Stimulated activated CD8-positive, alpha-beta memory T cell treated with anti-CD3 and anti-CD28 coated beads, Interleukin-15, amount 100 ng/mL, for 24 hours (primary cell): Measurements from ENCODE around the gene MRAP.
A peak's percentile ranks its signal among the peaks of the same experiment; 100 is the strongest.
"Not testable (repeated sequence)": the region's sequence is repeated elsewhere in the genome, so short reads cannot be mapped to it uniquely, and the experiment has no call there.

Experiments used
- DNase-seq: peaks from one replicate; pipeline ENCODE4 v3.0.0-alpha.2; 2020; ENCODE audit warnings: low read depth

Gene MRAP

GRCh38 chr21:32298658-32299081 lies at the start of gene MRAP:
MRAP (plus strand) TSS chr21:32298855; CDS start chr21:32298972, 117 bp downstream.
- DNase-seq = no peak

GRCh38 chr21:32249511-32250280 lies 49.0 kb upstream of the MRAP start:
- DNase-seq = no peak

GRCh38 chr21:32252136-32252535 lies 46.5 kb upstream of the MRAP start:
- no peak for DNase-seq

- DNase-seq = no peak
Observed at GRCh38 chr21:32253215-32253641, 45.4 kb upstream of the MRAP start.

- no peak for DNase-seq
Observed at GRCh38 chr21:32256251-32256650, 42.4 kb upstream of the MRAP start.

- no peak for DNase-seq
Observed at GRCh38 chr21:32256873-32257620, 41.6 kb upstream of the MRAP start.

GRCh38 chr21:32257962-32258785 lies 40.5 kb upstream of the MRAP start:
- DNase-seq = no peak

- not testable (repeated sequence) for DNase-seq
Observed at GRCh38 chr21:32258786-32259048, 39.9 kb upstream of the MRAP start.

GRCh38 chr21:32260130-32260529 lies 38.5 kb upstream of the MRAP start:
- no peak for DNase-seq

GRCh38 chr21:32261929-32262328 lies 36.7 kb upstream of the MRAP start:
- no peak for DNase-seq

GRCh38 chr21:32265321-32265720 lies 33.3 kb upstream of the MRAP start:
- not testable (repeated sequence) for DNase-seq

GRCh38 chr21:32270748-32271147 lies 27.9 kb upstream of the MRAP start:
- DNase-seq = no peak

- no peak for DNase-seq
Observed at GRCh38 chr21:32276671-32277070, 22.0 kb upstream of the MRAP start.

- DNase-seq = no peak
Observed at GRCh38 chr21:32278103-32278502, 20.6 kb upstream of the MRAP start.

- peak; percentile 98 for DNase-seq
Observed at GRCh38 chr21:32278518-32279376, 19.9 kb upstream of the MRAP start, which contains the start of gene MIS18A. MIS18A (minus strand) TSS chr21:32279049; CDS start chr21:32279014, 35 bp downstream.

- DNase-seq = no peak
Observed at GRCh38 chr21:32279377-32279680, 19.3 kb upstream of the MRAP start.

GRCh38 chr21:32281531-32281930 lies 17.1 kb upstream of the MRAP start:
- no peak for DNase-seq

- DNase-seq = no peak
Observed at GRCh38 chr21:32282992-32283391, 15.7 kb upstream of the MRAP start.

GRCh38 chr21:32285476-32285875 lies 13.2 kb upstream of the MRAP start:
- DNase-seq = no peak

- DNase-seq = no peak
Observed at GRCh38 chr21:32297449-32297848, 1.2 kb upstream of the MRAP start.

GRCh38 chr21:32298148-32298559 lies 501 bp upstream of the MRAP start:
- no peak for DNase-seq

- no peak for DNase-seq
Observed at GRCh38 chr21:32299695-32300094, 1.0 kb downstream of the MRAP start.
